GM12878 (cell line): ENCODE measurements around the gene TKT. TPM values are rescaled to one million over a fixed set of nuclear protein-coding genes. Genes with fewer than 3 reads are reported as not detected.

ENCODE experiments used
- ATAC-seq: fragments of 200-7000 bp; cut with Tn5 transposase; 3 replicates; pipeline ENCODE4 v1.9.1; 2020; ENCODE audit warnings: mild to moderate bottlenecking, moderate library complexity
- BruUV-seq: library from RNA; stranded (reverse); fragments of 400-500 nt; replicated peaks from 2 replicates; lab custom pipeline; 2021; lab: Mats Ljungman, UMichigan
- CTCF ChIA-PET: fragments of 300-600 bp; sonication (Branson Sonifier 250); formaldehyde crosslinking; extraction: SDS; loops from one replicate; lab custom pipeline; 2021; ENCODE audit warnings: inconsistent platforms; lab: Yijun Ruan, JAX
- POLR2A ChIA-PET: fragments of 350-600 bp; formaldehyde crosslinking; extraction: SDS; loops from one replicate; lab custom pipeline; 2021; ENCODE audit warnings: inconsistent platforms; lab: Charles Lee
- RAD21 ChIA-PET: fragments of 300-600 bp; sonication (Branson Sonifier 250); formaldehyde crosslinking; loops from one replicate; lab custom pipeline; 2023; ENCODE audit warnings: antibody characterized with exemption; ENCODE audit not compliant: unreplicated experiment; lab: Charles Lee
- SMC1A ChIA-PET: fragments of 300-600 bp; sonication (Branson Sonifier 250); formaldehyde crosslinking; loops from one replicate; lab custom pipeline; 2023; ENCODE audit not compliant: unreplicated experiment, uncharacterized antibody; lab: Charles Lee
- DNase-seq: peaks from one replicate; pipeline ENCODE4 v3.0.0-alpha.2; 2011; ENCODE audit warnings: low read depth, low spot score
- FAIRE-seq: peaks from 3 replicates; lab custom pipeline; 2011; peaks lifted over from hg19 to GRCh38; lab: Jason Lieb, UNC
- H2AFZ ChIP-seq: 2 replicates; pipeline ENCODE4 v1.6.0; 2011; ENCODE audit warnings: low read depth, low read length, control low read depth; ENCODE audit not compliant: control insufficient read depth
- H3K27ac ChIP-seq: 2 replicates; pipeline ENCODE4 v1.5.1; 2011; ENCODE audit warnings: control low read depth; ENCODE audit not compliant: control insufficient read depth, insufficient read depth
- H3K27me3 ChIP-seq, 2 experiments: replicated peaks in 1 of 2; 2 replicates each; pipeline versions ENCODE4 v1.6.0 to v1.6.1; 2011; ENCODE audit warnings: low read length in 1 of 2; ENCODE audit not compliant: control insufficient read depth in 2 of 2, insufficient read depth in 2 of 2
- H3K36me3 ChIP-seq, 2 experiments: 2 replicates each; pipeline ENCODE4 v1.5.1; 2011; ENCODE audit warnings: low read length in 1 of 2; ENCODE audit not compliant: control insufficient read depth in 2 of 2, insufficient read depth in 2 of 2
- H3K4me1 ChIP-seq: 2 replicates; pipeline ENCODE4 v1.6.1; 2011; ENCODE audit warnings: mild to moderate bottlenecking, low read length, moderate library complexity, mixed read lengths; ENCODE audit not compliant: control insufficient read depth, insufficient read depth
- H3K4me2 ChIP-seq: 2 replicates; pipeline ENCODE4 v1.6.0; 2011; ENCODE audit warnings: control low read depth; ENCODE audit not compliant: control insufficient read depth, insufficient read depth
- H3K4me3 ChIP-seq: fragments of 200-600 bp; sonication (generic); 2 replicates; pipeline ENCODE4 v1.5.1; 2016
- H3K79me2 ChIP-seq: 2 replicates; pipeline ENCODE4 v1.6.0; 2011; ENCODE audit warnings: low read length; ENCODE audit not compliant: control insufficient read depth, insufficient read depth
- H3K9ac ChIP-seq: 2 replicates; pipeline ENCODE4 v1.8.0; 2011; ENCODE audit warnings: low read length, control low read depth, mixed read lengths; ENCODE audit not compliant: control insufficient read depth, insufficient read depth
- H3K9me3 ChIP-seq: replicated peaks from 3 replicates; pipeline ENCODE4 v1.5.1; 2011; ENCODE audit warnings: mild to moderate bottlenecking, low read length; ENCODE audit not compliant: control insufficient read depth, insufficient read depth
- H4K20me1 ChIP-seq: 2 replicates; pipeline ENCODE4 v1.6.0; 2011; ENCODE audit not compliant: control insufficient read depth, insufficient read depth
- FOXK2 ChIP-seq: fragments of 450-650 bp; IDR thresholded peaks from 2 replicates; pipeline ENCODE4 v1.6.1; 2017; ENCODE audit warnings: mild to moderate bottlenecking, moderate library complexity
- JUNB ChIP-seq: IDR thresholded peaks from 2 replicates; pipeline ENCODE4 v1.6.1; 2016; ENCODE audit warnings: antibody characterized with exemption, mild to moderate bottlenecking
- POLR2A ChIP-seq: IDR thresholded peaks from 2 replicates; pipeline ENCODE4 v1.6.1; 2011; ENCODE audit warnings: low read depth, mild to moderate bottlenecking, low read length
- SMC3 ChIP-seq: IDR thresholded peaks from 2 replicates; pipeline ENCODE4 v1.6.1; 2011; ENCODE audit warnings: low read length, improper control_type of control experiment, borderline replicate concordance
- WGBS: methylation state at CpG from one replicate; pipeline ENCODE4 v1.1.6; 2016; ENCODE audit warnings: low lambda C conversion rate; ENCODE audit not compliant: insufficient replicate concordance, insufficient coverage; ENCODE audit errors: missing lambda C conversion rate; 5-methylcytosine and 5-hydroxymethylcytosine counted together
- in situ Hi-C: fragments of 300-500 bp; cut with MboI; formaldehyde crosslinking; loops from 9 replicates; pipeline ENCODE4 v1.14.3; 2018; ENCODE audit warnings: mixed read lengths
- intact Hi-C: fragments of 100-400 bp; cut with micrococcal nuclease; formaldehyde crosslinking; loops from one replicate; pipeline ENCODE4 v1.14.2; 2022; ENCODE audit not compliant: unreplicated experiment
- polyA plus RNA-seq, 11 experiments: library from polyadenylated mRNA; depleted of rRNA in 4 of 11; unstranded in 6 of 11; stranded (reverse) in 5 of 11; fragments of >200 nt; fragmentation: Nextera tagmentation in 4 of 11; fragmentation: Illumina TruSeq in 1 of 11; extraction: Ambion mirVana in 4 of 11; extraction: Trizol in 1 of 11; gene quantifications; 1 replicate in 1 of 11; 2 replicates in 10 of 11; pipeline versions ENCODE4 v1.2.1 to v1.2.3, GENCODE V29; 2011 to 2016; ENCODE audit warnings: inconsistent platforms in 2 of 11, missing spikeins in 2 of 11, low read depth in 1 of 11
- total RNA-seq, 4 experiments: library from RNA; depleted of rRNA in 3 of 4; stranded (reverse); fragments of >200 nt in 3 of 4; fragmentation: Illumina TruSeq in 1 of 4; extraction: Trizol in 1 of 4; gene quantifications; 2 replicates each; pipeline versions ENCODE4 v1.2.1 to v1.2.3, GENCODE V29; 2013 to 2021
- TF ChIP-seq, protein P1 (sequence below): IDR thresholded peaks from 2 replicates; pipeline ENCODE4 v1.6.1; 2012; ENCODE audit warnings: low read length, inconsistent platforms

TKT gene
- total and polyA plus RNA-seq, 10 of the 15 experiments (the other 5 are each of a cell fraction or from before 2014, with no cell fraction given): 56.4 to 385 (median 143) TPM

DNA sequence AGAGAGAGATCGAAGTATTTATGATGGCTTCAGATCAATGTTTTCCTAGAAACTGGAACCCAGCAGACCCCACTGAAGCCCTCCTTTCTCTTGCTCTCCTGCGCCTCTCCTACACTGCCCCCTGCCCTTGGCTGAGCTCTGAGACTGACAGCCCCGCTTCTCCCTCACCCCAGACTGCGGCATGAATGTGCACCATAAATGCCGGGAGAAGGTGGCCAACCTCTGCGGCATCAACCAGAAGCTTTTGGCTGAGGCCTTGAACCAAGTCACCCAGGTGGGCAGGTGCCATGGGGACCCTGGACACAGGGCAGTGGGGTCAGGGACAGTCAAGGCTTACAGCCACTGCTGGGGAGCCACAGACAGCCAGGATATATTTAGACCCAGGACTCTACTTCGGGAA is 71.1 kb downstream of the TKT start:
- POLR2A ChIA-PET: interaction anchor here (0.7 kb wide), 1 partner anchor 301 kb away, joined by 3 read pairs; no protein-coding TSS in a partner anchor
- 84% methylated on average over 6 of the region's 7 CpGs for WGBS
- Histone ChIP-seq H4K20me1 (no peaks in the 10 kb centered on the region), H3K36me3 (peaks cover 44 to 56% of the 10 kb centered on the region in 2 experiments), H3K4me3 (no peak overlapping the region), H3K9ac (no peak overlapping the region), H3K27me3 (no peaks in the 10 kb centered on the region), H3K27ac (no peak overlapping the region), H3K9me3 (no peaks in the 10 kb centered on the region), H3K4me1 (peaks cover 44% of the 10 kb centered on the region), H2AFZ (no peak overlapping the region), H3K79me2 (peaks cover 5% of the 10 kb centered on the region; the same call in 1 of the 2 replicates), H3K4me2 (no peak overlapping the region)
- no peak for FAIRE-seq
- RAD21 ChIA-PET: interaction anchor here (1.6 kb wide), 1 partner anchor 10 kb away, joined by 3 read pairs; no protein-coding TSS in a partner anchor
- no peak for ATAC-seq
- SMC1A ChIA-PET: no interaction called here
- in situ Hi-C loops (no loop called here), intact Hi-C loops (no loop called here)
- DNase-seq: no peak
- CTCF ChIA-PET: no interaction called here
- no peak for TF ChIP-seq SMC3
- TF ChIP-seq FOXK2: no peak
- TF ChIP-seq, protein P1, sequence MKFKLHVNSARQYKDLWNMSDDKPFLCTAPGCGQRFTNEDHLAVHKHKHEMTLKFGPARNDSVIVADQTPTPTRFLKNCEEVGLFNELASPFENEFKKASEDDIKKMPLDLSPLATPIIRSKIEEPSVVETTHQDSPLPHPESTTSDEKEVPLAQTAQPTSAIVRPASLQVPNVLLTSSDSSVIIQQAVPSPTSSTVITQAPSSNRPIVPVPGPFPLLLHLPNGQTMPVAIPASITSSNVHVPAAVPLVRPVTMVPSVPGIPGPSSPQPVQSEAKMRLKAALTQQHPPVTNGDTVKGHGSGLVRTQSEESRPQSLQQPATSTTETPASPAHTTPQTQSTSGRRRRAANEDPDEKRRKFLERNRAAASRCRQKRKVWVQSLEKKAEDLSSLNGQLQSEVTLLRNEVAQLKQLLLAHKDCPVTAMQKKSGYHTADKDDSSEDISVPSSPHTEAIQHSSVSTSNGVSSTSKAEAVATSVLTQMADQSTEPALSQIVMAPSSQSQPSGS: no peak
- 0 out of 2 replicates have a peak, but pooled peaks have one; percentile 29 for TF ChIP-seq POLR2A
- BruUV-seq: no TSS peak

DNA sequence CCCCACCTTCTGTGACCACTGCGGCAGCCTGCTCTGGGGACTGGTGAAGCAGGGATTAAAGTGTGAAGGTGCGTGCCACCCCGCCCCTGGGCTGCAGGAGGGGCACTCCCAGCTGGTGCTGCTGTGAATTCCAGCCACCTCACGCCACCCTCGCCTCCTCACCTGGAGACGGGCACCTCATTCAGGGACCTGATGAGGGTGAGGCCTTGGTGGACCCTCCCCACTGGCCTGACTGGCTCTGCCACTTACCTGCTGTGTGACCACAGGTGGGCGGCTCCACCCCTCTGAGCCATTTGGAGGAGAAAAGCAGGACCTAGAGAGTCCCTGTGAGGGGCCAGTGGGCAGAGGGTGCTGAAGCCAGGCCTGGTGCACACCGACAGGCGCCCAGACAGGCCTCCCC is 72.3 kb downstream of the TKT start:
- in situ Hi-C loops: no loop called here
- H3K36me3 ChIP-seq: peaks cover 47 to 57% of the 10 kb centered on the region in 2 experiments

More for the DNA sequence above, 72.3 kb downstream of the TKT start:
- intact Hi-C loops: no loop called here
- CTCF ChIA-PET: interaction anchor here (1.3 to 4.5 kb wide), 3 partner anchors 12 to 49 kb away, joined by 3 to 25 read pairs (median 23); no protein-coding TSS in a partner anchor
- no peak for ATAC-seq
- H3K27ac ChIP-seq: no peak overlapping the region
- DNase-seq: no peak
- H3K27me3 ChIP-seq: no peaks in the 10 kb centered on the region
- RAD21 ChIA-PET: interaction anchor here (1.6 kb wide), 1 partner anchor 12 kb away, joined by 3 read pairs; no protein-coding TSS in a partner anchor
- peaks cover 8% of the 10 kb centered on the region for H3K79me2 ChIP-seq
- no peak overlapping the region for H3K9ac ChIP-seq
- no TSS peak for BruUV-seq
- POLR2A ChIA-PET: no interaction called here
- TF ChIP-seq JUNB (no peak), POLR2A (peak; percentile 48; the same call in 1 of the 2 replicates)
- TF ChIP-seq, all 136 proteins: peak for 1
- H3K4me1 ChIP-seq: peaks cover 40% of the 10 kb centered on the region
- H4K20me1 ChIP-seq: no peaks in the 10 kb centered on the region
- no peak for FAIRE-seq
- no peak overlapping the region for H3K4me3 ChIP-seq
- SMC1A ChIA-PET: interaction anchor here (2.8 kb wide), 1 partner anchor 14 kb away, joined by 15 read pairs; no protein-coding TSS in a partner anchor
- H2AFZ ChIP-seq: no peak overlapping the region
- 99% methylated on average over 9 of the region's 9 CpGs for WGBS
- no peaks in the 10 kb centered on the region for H3K9me3 ChIP-seq
- H3K4me2 ChIP-seq: no peak overlapping the region
